GM12878 (cell line): ENCODE measurements around the gene CDC42SE2. TPM values are rescaled to one million over a fixed set of nuclear protein-coding genes. Genes with fewer than 3 reads are reported as not detected.

Source experiments
- CBFB ChIP-seq: IDR thresholded peaks from 2 replicates; pipeline ENCODE4 v1.6.1; 2016; ENCODE audit warnings: antibody characterized with exemption, low read depth
- CHD1 ChIP-seq: IDR thresholded peaks from 2 replicates; pipeline ENCODE4 v1.6.1; 2012; ENCODE audit warnings: low read depth, low read length, improper control_type of control experiment
- CREB1 ChIP-seq: IDR thresholded peaks from 2 replicates; pipeline ENCODE4 v1.6.1; 2012; ENCODE audit warnings: low read depth, mild to moderate bottlenecking, inconsistent platforms
- CREM ChIP-seq: IDR thresholded peaks from 2 replicates; pipeline ENCODE4 v1.6.1; 2014; ENCODE audit warnings: antibody characterized with exemption, low read depth
- FOS ChIP-seq: IDR thresholded peaks from 3 replicates; pipeline ENCODE4 v1.6.1; 2011; ENCODE audit warnings: borderline replicate concordance; ENCODE audit not compliant: insufficient read length; ENCODE audit errors: extremely low read depth
- GABPA ChIP-seq: IDR thresholded peaks from 2 replicates; pipeline ENCODE4 v1.6.1; 2014; ENCODE audit warnings: antibody characterized with exemption, low read depth, mild to moderate bottlenecking, inconsistent platforms
- GATAD2B ChIP-seq: fragments of 450-650 bp; conservative IDR thresholded peaks from 2 replicates; pipeline ENCODE4 v1.6.1; 2017; ENCODE audit warnings: low read depth, mild to moderate bottlenecking, moderate library complexity
- JUNB ChIP-seq: IDR thresholded peaks from 2 replicates; pipeline ENCODE4 v1.6.1; 2016; ENCODE audit warnings: antibody characterized with exemption, mild to moderate bottlenecking
- NBN ChIP-seq: fragments of 450-650 bp; IDR thresholded peaks from 2 replicates; pipeline ENCODE4 v1.6.1; 2016
- NFYA ChIP-seq: IDR thresholded peaks from 2 replicates; pipeline ENCODE4 v1.6.1; 2011; ENCODE audit warnings: low read depth, mild to moderate bottlenecking, low read length, improper control_type of control experiment, borderline replicate concordance
- NR2C2 ChIP-seq: IDR thresholded peaks from 2 replicates; pipeline ENCODE4 v1.6.1; 2011; ENCODE audit warnings: borderline replicate concordance, low read depth; ENCODE audit not compliant: control insufficient read depth, insufficient read length
- POLR2AphosphoS5 ChIP-seq: IDR thresholded peaks from 2 replicates; pipeline ENCODE4 v1.6.1; 2011; ENCODE audit warnings: mild to moderate bottlenecking, low read length, inconsistent platforms
- POU2F2 ChIP-seq: IDR thresholded peaks from 3 replicates; pipeline ENCODE4 v1.6.1; 2011; ENCODE audit warnings: low read depth, mild to moderate bottlenecking, low read length, borderline replicate concordance
- SP1 ChIP-seq: IDR thresholded peaks from one replicate; pipeline ENCODE4 v1.6.1; 2011; ENCODE audit warnings: low read depth, low read length
- SREBF1 ChIP-seq: IDR thresholded peaks from 2 replicates; pipeline ENCODE4 v1.6.1; 2012; ENCODE audit warnings: mild to moderate bottlenecking, low read length
- STAT3 ChIP-seq: IDR thresholded peaks from 2 replicates; pipeline ENCODE4 v1.6.1; 2011; ENCODE audit warnings: low read depth, low read length, improper control_type of control experiment
- TCF7 ChIP-seq: IDR thresholded peaks from 2 replicates; pipeline ENCODE4 v1.6.1; 2014; ENCODE audit warnings: antibody characterized with exemption, borderline replicate concordance
- ZNF24 ChIP-seq: fragments of 450-650 bp; IDR thresholded peaks from 2 replicates; pipeline ENCODE4 v1.6.1; 2017; ENCODE audit warnings: antibody characterized with exemption, mild to moderate bottlenecking
- polyA plus RNA-seq, 11 experiments: library from polyadenylated mRNA; depleted of rRNA in 4 of 11; unstranded in 6 of 11; stranded (reverse) in 5 of 11; fragments of >200 nt; fragmentation: Nextera tagmentation in 4 of 11; fragmentation: Illumina TruSeq in 1 of 11; extraction: Ambion mirVana in 4 of 11; extraction: Trizol in 1 of 11; gene quantifications; 1 replicate in 1 of 11; 2 replicates in 10 of 11; pipeline versions ENCODE4 v1.2.1 to v1.2.3, GENCODE V29; 2011 to 2016; ENCODE audit warnings: inconsistent platforms in 2 of 11, missing spikeins in 2 of 11, low read depth in 1 of 11
- total RNA-seq, 4 experiments: library from RNA; depleted of rRNA in 3 of 4; stranded (reverse); fragments of >200 nt in 3 of 4; fragmentation: Illumina TruSeq in 1 of 4; extraction: Trizol in 1 of 4; gene quantifications; 2 replicates each; pipeline versions ENCODE4 v1.2.1 to v1.2.3, GENCODE V29; 2013 to 2021
- TF ChIP-seq, protein P1 (sequence below): IDR thresholded peaks from 2 replicates; pipeline ENCODE4 v1.6.1; 2012; ENCODE audit warnings: mild to moderate bottlenecking, low read depth, low read length
- TF ChIP-seq, protein P2 (sequence below): fragments of 450-650 bp; IDR thresholded peaks from 2 replicates; pipeline ENCODE4 v1.6.1; 2017; ENCODE audit warnings: borderline replicate concordance
- TF ChIP-seq, protein P3 (sequence below): fragments of 450-650 bp; IDR thresholded peaks from 2 replicates; pipeline ENCODE4 v1.6.1; 2016; ENCODE audit warnings: mild to moderate bottlenecking
- TF ChIP-seq, protein P4 (sequence below): fragments of 450-650 bp; formaldehyde crosslinking; IDR thresholded peaks from 2 replicates; pipeline ENCODE4 v1.4.0; 2022; ENCODE audit warnings: mild to moderate bottlenecking, moderate library complexity

CDC42SE2 gene
- total and polyA plus RNA-seq, 10 of the 15 experiments (the other 5 are each of a cell fraction or from before 2014, with no cell fraction given): 57.0 to 148 (median 80.3) TPM

DNA sequence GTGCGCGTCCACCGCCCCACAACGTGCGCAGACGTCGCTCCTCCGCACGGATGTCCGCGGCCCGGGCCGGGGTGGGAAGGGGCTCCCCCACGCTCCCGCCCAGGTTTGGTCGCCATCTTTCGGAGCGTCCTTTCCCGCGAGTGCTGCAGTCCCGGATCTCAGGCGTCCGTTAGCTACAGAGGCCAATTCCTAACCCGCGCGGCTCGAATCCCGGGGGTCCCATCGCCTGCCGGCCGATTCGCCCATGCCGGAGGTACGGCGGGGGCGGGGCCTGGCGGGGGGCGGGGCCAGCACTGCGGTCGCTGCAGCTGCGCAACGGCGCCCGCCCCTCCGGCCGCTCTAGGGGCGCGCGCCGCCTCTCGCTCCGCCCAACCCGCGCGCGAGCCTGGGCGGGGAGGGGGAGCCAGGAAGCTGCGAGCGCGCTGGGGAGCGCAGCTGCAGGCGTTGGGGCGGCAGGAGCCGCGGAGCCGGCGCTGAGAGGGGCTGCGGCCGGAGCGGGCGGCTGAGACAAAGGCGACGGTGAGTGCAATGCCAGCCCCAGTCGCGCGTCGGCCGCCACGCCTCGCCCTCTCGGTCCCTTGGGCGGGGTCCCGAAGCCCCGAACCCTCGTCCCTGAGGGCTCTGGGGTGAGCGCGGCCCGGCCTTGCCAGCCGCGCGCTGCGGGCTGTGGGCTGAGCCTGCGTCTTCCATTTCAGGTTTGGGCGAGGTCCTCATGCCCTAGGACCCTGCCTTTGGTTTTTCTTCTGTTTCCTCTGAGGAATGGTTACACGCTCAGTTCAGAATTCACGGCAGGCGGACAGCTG, at the start of gene CDC42SE2 (continued):
- TF ChIP-seq POLR2AphosphoS5: peak; percentile 93
- TF ChIP-seq, protein P1, sequence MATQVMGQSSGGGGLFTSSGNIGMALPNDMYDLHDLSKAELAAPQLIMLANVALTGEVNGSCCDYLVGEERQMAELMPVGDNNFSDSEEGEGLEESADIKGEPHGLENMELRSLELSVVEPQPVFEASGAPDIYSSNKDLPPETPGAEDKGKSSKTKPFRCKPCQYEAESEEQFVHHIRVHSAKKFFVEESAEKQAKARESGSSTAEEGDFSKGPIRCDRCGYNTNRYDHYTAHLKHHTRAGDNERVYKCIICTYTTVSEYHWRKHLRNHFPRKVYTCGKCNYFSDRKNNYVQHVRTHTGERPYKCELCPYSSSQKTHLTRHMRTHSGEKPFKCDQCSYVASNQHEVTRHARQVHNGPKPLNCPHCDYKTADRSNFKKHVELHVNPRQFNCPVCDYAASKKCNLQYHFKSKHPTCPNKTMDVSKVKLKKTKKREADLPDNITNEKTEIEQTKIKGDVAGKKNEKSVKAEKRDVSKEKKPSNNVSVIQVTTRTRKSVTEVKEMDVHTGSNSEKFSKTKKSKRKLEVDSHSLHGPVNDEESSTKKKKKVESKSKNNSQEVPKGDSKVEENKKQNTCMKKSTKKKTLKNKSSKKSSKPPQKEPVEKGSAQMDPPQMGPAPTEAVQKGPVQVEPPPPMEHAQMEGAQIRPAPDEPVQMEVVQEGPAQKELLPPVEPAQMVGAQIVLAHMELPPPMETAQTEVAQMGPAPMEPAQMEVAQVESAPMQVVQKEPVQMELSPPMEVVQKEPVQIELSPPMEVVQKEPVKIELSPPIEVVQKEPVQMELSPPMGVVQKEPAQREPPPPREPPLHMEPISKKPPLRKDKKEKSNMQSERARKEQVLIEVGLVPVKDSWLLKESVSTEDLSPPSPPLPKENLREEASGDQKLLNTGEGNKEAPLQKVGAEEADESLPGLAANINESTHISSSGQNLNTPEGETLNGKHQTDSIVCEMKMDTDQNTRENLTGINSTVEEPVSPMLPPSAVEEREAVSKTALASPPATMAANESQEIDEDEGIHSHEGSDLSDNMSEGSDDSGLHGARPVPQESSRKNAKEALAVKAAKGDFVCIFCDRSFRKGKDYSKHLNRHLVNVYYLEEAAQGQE: no peak
- TF ChIP-seq CHD1: no peak
- no peak for TF ChIP-seq JUNB
- TF ChIP-seq, protein P2, sequence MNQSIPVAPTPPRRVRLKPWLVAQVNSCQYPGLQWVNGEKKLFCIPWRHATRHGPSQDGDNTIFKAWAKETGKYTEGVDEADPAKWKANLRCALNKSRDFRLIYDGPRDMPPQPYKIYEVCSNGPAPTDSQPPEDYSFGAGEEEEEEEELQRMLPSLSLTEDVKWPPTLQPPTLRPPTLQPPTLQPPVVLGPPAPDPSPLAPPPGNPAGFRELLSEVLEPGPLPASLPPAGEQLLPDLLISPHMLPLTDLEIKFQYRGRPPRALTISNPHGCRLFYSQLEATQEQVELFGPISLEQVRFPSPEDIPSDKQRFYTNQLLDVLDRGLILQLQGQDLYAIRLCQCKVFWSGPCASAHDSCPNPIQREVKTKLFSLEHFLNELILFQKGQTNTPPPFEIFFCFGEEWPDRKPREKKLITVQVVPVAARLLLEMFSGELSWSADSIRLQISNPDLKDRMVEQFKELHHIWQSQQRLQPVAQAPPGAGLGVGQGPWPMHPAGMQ: no peak
- TF ChIP-seq SREBF1: no peak
- no peak for TF ChIP-seq FOS
- no peak for TF ChIP-seq NR2C2
- no peak for TF ChIP-seq GABPA
- no peak; the same call in 1 of the 2 replicates for TF ChIP-seq CBFB
- TF ChIP-seq, protein P3, sequence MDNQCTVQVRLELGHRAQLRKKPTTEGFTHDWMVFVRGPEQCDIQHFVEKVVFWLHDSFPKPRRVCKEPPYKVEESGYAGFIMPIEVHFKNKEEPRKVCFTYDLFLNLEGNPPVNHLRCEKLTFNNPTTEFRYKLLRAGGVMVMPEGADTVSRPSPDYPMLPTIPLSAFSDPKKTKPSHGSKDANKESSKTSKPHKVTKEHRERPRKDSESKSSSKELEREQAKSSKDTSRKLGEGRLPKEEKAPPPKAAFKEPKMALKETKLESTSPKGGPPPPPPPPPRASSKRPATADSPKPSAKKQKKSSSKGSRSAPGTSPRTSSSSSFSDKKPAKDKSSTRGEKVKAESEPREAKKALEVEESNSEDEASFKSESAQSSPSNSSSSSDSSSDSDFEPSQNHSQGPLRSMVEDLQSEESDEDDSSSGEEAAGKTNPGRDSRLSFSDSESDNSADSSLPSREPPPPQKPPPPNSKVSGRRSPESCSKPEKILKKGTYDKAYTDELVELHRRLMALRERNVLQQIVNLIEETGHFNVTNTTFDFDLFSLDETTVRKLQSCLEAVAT: no peak
- peak; percentile 46; the same call in 1 of the 2 replicates for TF ChIP-seq ZNF24
- TF ChIP-seq TCF7: no peak
- no peak for TF ChIP-seq STAT3
- peak; percentile 75 for TF ChIP-seq GATAD2B
- TF ChIP-seq, protein P4, sequence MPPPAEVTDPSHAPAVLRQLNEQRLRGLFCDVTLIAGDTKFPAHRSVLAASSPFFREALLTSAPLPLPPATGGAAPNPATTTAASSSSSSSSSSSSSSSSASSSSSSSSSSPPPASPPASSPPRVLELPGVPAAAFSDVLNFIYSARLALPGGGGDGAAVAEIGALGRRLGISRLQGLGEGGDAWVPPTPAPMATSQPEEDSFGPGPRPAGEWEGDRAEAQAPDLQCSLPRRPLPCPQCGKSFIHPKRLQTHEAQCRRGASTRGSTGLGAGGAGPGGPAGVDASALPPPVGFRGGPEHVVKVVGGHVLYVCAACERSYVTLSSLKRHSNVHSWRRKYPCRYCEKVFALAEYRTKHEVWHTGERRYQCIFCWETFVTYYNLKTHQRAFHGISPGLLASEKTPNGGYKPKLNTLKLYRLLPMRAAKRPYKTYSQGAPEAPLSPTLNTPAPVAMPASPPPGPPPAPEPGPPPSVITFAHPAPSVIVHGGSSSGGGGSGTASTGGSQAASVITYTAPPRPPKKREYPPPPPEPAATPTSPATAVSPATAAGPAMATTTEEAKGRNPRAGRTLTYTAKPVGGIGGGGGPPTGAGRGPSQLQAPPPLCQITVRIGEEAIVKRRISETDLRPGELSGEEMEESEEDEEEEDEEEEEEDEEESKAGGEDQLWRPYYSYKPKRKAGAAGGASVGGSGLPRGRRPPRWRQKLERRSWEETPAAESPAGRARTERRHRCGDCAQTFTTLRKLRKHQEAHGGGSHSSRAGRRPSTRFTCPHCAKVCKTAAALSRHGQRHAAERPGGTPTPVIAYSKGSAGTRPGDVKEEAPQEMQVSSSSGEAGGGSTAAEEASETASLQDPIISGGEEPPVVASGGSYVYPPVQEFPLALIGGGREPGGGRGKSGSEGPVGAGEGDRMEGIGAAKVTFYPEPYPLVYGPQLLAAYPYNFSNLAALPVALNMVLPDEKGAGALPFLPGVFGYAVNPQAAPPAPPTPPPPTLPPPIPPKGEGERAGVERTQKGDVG (CRISPR knock-in tag): no peak
- TF ChIP-seq CREB1: no peak
- no peak for TF ChIP-seq NFYA
- TF ChIP-seq NBN: no peak
- peak; percentile 7; the same call in 1 of the 2 replicates for TF ChIP-seq CREM
- TF ChIP-seq SP1: no peak
- TF ChIP-seq POU2F2: peak; percentile 40; the same call in 2 of the 3 replicates
